Body of pancreas (tissue), 4 donors: ENCODE measurements around the gene SV2B.

Experiments used
- POLR2A ChIP-seq, 3 donors: fragments of 450-650 bp; IDR thresholded peaks; one replicate each; pipeline ENCODE4 v1.6.1; 2016; ENCODE audit warnings: antibody characterized with exemption in 3 of 3, mild to moderate bottlenecking in 2 of 3
- TF ChIP-seq, protein P1 (sequence below), 7 experiments: fragments of 450-650 bp in 4 of 7; fragments of 200-600 bp in 3 of 7; sonication (generic) in 3 of 7; IDR thresholded peaks; one replicate each; pipeline ENCODE4 v1.5.1; 2016 to 2019; ENCODE audit warnings: antibody characterized with exemption in 7 of 7

- TF ChIP-seq, protein P1, sequence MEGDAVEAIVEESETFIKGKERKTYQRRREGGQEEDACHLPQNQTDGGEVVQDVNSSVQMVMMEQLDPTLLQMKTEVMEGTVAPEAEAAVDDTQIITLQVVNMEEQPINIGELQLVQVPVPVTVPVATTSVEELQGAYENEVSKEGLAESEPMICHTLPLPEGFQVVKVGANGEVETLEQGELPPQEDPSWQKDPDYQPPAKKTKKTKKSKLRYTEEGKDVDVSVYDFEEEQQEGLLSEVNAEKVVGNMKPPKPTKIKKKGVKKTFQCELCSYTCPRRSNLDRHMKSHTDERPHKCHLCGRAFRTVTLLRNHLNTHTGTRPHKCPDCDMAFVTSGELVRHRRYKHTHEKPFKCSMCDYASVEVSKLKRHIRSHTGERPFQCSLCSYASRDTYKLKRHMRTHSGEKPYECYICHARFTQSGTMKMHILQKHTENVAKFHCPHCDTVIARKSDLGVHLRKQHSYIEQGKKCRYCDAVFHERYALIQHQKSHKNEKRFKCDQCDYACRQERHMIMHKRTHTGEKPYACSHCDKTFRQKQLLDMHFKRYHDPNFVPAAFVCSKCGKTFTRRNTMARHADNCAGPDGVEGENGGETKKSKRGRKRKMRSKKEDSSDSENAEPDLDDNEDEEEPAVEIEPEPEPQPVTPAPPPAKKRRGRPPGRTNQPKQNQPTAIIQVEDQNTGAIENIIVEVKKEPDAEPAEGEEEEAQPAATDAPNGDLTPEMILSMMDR (IDR thresholded peaks at IDR 0.05), result no peak
- TF ChIP-seq POLR2A (IDR thresholded peaks at IDR 0.05), result no peak
These were observed 53.0 kb downstream of the SV2B start for GRCh38 chr15:91152896-91153581.
